Progenitor cell of endocrine pancreas (in vitro differentiated cells): ENCODE results near the gene ACTR1A. TPM values are rescaled to one million over a fixed set of nuclear protein-coding genes. Genes with fewer than 3 reads are reported as not detected.
"Not testable (repeated sequence)": the region's sequence is repeated elsewhere in the genome, so short reads cannot be mapped to it uniquely, and the experiment has no call there.

Experiments
- DNase-seq: peaks from one replicate; pipeline ENCODE4 v3.0.0; 2021; ENCODE audit warnings: low spot score; ENCODE audit not compliant: unreplicated experiment
- H3K27ac Mint-ChIP-seq: 2 replicates; pipeline ENCODE4 v1.8.0; 2021; ENCODE audit warnings: mild to moderate bottlenecking, moderate library complexity, mixed read lengths
- H3K27me3 Mint-ChIP-seq: 2 replicates; pipeline ENCODE4 v1.8.0; 2021; ENCODE audit warnings: mixed read lengths
- H3K36me3 Mint-ChIP-seq: 2 replicates; pipeline ENCODE4 v1.8.0; 2022; ENCODE audit warnings: mixed read lengths; ENCODE audit not compliant: insufficient read depth
- H3K4me1 Mint-ChIP-seq: 2 replicates; pipeline ENCODE4 v1.8.0; 2021; ENCODE audit warnings: low read depth, mixed read lengths
- H3K4me3 Mint-ChIP-seq: 2 replicates; pipeline ENCODE4 v1.8.0; 2021; ENCODE audit warnings: low read depth, mild to moderate bottlenecking, moderate library complexity, mixed read lengths
- H3K9me3 Mint-ChIP-seq: 2 replicates; pipeline ENCODE4 v1.8.0; 2021; ENCODE audit warnings: low read depth, mixed read lengths
- total RNA-seq: library from RNA; stranded (reverse); gene quantifications from 2 replicates; pipeline ENCODE4 v1.2.1, GENCODE V29; 2021
- TF ChIP-seq, protein P1 (sequence below): fragments of 200-600 bp; sonication (generic); IDR thresholded peaks from one replicate; pipeline ENCODE4 v1.5.0; 2021; ENCODE audit warnings: antibody characterized with exemption, mild to moderate bottlenecking; ENCODE audit not compliant: unreplicated experiment

The ACTR1A gene
- total RNA-seq, 1 donor from 2014 or later = 104 TPM

GRCh38 chr10:102457591-102458150 lies 44.8 kb downstream of the ACTR1A start:
- no peak for DNase-seq
- no peaks in the 10 kb centered on the region for H3K9me3 Mint-ChIP-seq
- peaks cover 6% of the 10 kb centered on the region for H3K36me3 Mint-ChIP-seq
- H3K4me3 Mint-ChIP-seq = no peak overlapping the region
- H3K27ac Mint-ChIP-seq = peak overlapping the region; percentile 15
- TF ChIP-seq, protein P1, sequence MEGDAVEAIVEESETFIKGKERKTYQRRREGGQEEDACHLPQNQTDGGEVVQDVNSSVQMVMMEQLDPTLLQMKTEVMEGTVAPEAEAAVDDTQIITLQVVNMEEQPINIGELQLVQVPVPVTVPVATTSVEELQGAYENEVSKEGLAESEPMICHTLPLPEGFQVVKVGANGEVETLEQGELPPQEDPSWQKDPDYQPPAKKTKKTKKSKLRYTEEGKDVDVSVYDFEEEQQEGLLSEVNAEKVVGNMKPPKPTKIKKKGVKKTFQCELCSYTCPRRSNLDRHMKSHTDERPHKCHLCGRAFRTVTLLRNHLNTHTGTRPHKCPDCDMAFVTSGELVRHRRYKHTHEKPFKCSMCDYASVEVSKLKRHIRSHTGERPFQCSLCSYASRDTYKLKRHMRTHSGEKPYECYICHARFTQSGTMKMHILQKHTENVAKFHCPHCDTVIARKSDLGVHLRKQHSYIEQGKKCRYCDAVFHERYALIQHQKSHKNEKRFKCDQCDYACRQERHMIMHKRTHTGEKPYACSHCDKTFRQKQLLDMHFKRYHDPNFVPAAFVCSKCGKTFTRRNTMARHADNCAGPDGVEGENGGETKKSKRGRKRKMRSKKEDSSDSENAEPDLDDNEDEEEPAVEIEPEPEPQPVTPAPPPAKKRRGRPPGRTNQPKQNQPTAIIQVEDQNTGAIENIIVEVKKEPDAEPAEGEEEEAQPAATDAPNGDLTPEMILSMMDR = no peak
- H3K27me3 Mint-ChIP-seq = no peaks in the 10 kb centered on the region
- peaks cover 40% of the 10 kb centered on the region for H3K4me1 Mint-ChIP-seq

DNA sequence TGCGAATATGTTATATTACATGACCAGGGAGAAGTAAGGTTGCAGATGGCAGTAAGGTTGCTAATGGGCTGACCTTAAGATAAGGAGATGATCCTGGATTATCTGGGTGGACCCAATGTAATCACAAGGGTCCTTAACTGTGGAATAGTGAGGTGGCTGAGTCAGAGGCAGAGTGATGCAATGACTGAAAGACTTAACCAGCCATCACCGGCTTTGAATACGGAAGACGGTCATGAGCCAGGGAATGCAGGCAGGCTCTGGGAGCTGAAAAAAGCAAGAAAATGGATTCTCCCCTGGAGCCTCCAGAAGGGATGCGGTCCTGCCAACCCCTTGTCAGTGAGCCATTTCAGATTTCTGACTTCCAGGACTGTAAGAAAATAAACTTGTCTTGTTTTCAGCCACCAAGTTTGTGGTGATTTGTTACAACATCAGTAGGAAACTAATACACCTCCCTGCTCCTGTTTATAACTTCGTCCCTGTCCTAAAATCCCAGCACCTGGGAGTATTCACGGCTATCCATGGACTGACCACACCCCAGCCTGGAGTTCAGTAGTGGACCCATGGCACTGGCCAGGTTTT lies 46.5 kb downstream of the ACTR1A start:
- no peak overlapping the region for H3K4me3 Mint-ChIP-seq
- TF ChIP-seq, protein P1 = no peak
- no peaks in the 10 kb centered on the region for H3K27me3 Mint-ChIP-seq
- DNase-seq = no peak
- H3K36me3 Mint-ChIP-seq = peaks cover 6% of the 10 kb centered on the region
- no peaks in the 10 kb centered on the region for H3K9me3 Mint-ChIP-seq
- peaks cover 29% of the 10 kb centered on the region for H3K4me1 Mint-ChIP-seq
- H3K27ac Mint-ChIP-seq = peak overlapping the region; percentile 65

- DNase-seq, H3K9me3 Mint-ChIP-seq, H3K36me3 Mint-ChIP-seq, H3K27me3 Mint-ChIP-seq: not testable (repeated sequence)
- peak overlapping the region; percentile 35 for H3K4me3 Mint-ChIP-seq
- peak overlapping the region; percentile 97 for H3K27ac Mint-ChIP-seq
- peaks cover 25% of the 10 kb centered on the region for H3K4me1 Mint-ChIP-seq
Measured at GRCh38 chr10:102454662-102455487, 47.6 kb downstream of the ACTR1A start.

- H3K4me1 Mint-ChIP-seq = peaks cover 30% of the 10 kb centered on the region
- H3K27ac Mint-ChIP-seq = peak overlapping the region; percentile 13
- peaks cover 6% of the 10 kb centered on the region for H3K36me3 Mint-ChIP-seq
- H3K9me3 Mint-ChIP-seq = no peaks in the 10 kb centered on the region
- H3K27me3 Mint-ChIP-seq = no peaks in the 10 kb centered on the region
- DNase-seq = no peak
- TF ChIP-seq, protein P1 = no peak
- H3K4me3 Mint-ChIP-seq = no peak overlapping the region
Measured at GRCh38 chr10:102453502-102453901, 49.0 kb downstream of the ACTR1A start.

DNA sequence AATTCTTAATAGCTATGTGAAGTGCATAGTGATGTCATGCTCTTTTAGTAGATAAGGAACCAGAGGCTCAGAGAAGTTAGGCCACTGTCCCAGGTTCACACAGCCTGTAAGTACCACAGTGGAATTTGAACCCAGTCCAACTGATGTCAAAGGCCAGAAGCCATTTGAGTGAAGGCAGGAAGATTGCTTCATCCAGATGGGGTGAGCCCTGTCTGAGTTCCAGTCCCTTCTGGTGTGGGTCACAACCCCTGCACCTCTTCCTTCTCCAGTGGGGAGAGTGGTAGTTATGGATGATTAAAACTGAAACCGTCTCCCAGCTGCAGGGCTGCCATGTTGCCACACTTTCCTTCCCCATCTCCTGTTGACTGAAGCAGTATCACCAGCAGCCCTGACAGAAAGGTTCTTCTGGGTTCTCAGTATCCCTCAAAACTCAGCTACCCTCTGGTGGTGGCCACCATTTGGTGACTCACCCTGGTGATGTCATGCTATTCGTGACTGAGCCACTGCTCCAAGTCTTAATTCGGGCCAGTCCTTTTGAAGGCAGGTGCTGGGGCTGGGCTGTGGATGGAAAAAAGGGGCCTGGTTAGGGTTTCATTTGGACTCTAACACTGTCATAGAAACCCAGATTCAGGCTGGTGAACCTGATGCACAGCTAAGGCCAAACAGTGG lies 49.7 kb downstream of the ACTR1A start:
- peaks cover 6% of the 10 kb centered on the region for H3K36me3 Mint-ChIP-seq
- H3K27me3 Mint-ChIP-seq = no peaks in the 10 kb centered on the region
- TF ChIP-seq, protein P1 = no peak
- DNase-seq = no peak
- H3K9me3 Mint-ChIP-seq = no peaks in the 10 kb centered on the region
- H3K27ac Mint-ChIP-seq = peak overlapping the region; percentile 69
- peak overlapping the region; percentile 84 for H3K4me3 Mint-ChIP-seq
- peaks cover 30% of the 10 kb centered on the region for H3K4me1 Mint-ChIP-seq
